CD4-positive, alpha-beta T cell (primary cell): ENCODE data around the gene GCNT2. TPM values are rescaled to one million over a fixed set of nuclear protein-coding genes. Genes with fewer than 3 reads are reported as not detected.

Experiments used
- ATAC-seq: fragments of 200-7000 bp; cut with Tn5 transposase; one replicate; pipeline ENCODE4 v1.10.0; 2022; ENCODE audit warnings: mild to moderate bottlenecking; ENCODE audit not compliant: poor library complexity
- CTCF ChIA-PET: fragments of 350-600 bp; sonication (Branson Sonifier 250); formaldehyde crosslinking; loops from one replicate; lab custom pipeline; 2021; ENCODE audit warnings: antibody characterized with exemption, inconsistent platforms; lab: Charles Lee
- POLR2A ChIA-PET: fragments of 350-600 bp; sonication (Branson Sonifier 250); formaldehyde crosslinking; loops from one replicate; lab custom pipeline; 2021; ENCODE audit warnings: antibody characterized with exemption, inconsistent platforms; lab: Charles Lee
- DNase-seq, 14 experiments: peaks; one replicate each; pipeline ENCODE4 v3.0.0-alpha.2; 2013 to 2020; ENCODE audit warnings: mixed read lengths in 2 of 14
- H3K27ac ChIP-seq, 2 donors: one replicate each; pipeline versions ENCODE4 v1.5.1 to v1.7.0; 2013; ENCODE audit warnings: low read length in 2 of 2, low read depth in 1 of 2, mild to moderate bottlenecking in 1 of 2
- H3K27me3 ChIP-seq, 2 experiments: 1 replicate in 1 of 2; 2 replicates in 1 of 2; pipeline versions ENCODE4 v1.6.1 to v1.7.0; 2013; ENCODE audit warnings: low read length in 2 of 2, control low read depth in 1 of 2, mild to moderate bottlenecking in 1 of 2, moderate library complexity in 1 of 2; ENCODE audit not compliant: insufficient read depth in 2 of 2, control insufficient read depth in 1 of 2
- H3K36me3 ChIP-seq: one replicate; pipeline ENCODE4 v1.6.1; 2013; ENCODE audit warnings: low read length, control low read depth; ENCODE audit not compliant: insufficient read depth
- H3K4me1 ChIP-seq: one replicate; pipeline ENCODE4 v1.6.1; 2013; ENCODE audit warnings: low read length, control low read depth; ENCODE audit not compliant: insufficient read depth
- H3K4me3 ChIP-seq: one replicate; pipeline ENCODE4 v1.5.1; 2013; ENCODE audit warnings: mild to moderate bottlenecking, low read length, moderate library complexity
- H3K9me3 ChIP-seq, 2 experiments: 1 replicate in 1 of 2; 2 replicates in 1 of 2; pipeline versions ENCODE4 v1.6.1 to v1.7.0; 2013; ENCODE audit warnings: low read length in 2 of 2, mild to moderate bottlenecking in 2 of 2, control low read depth in 1 of 2, moderate library complexity in 1 of 2; ENCODE audit not compliant: control insufficient read depth in 1 of 2, insufficient read depth in 1 of 2
- H3K27ac Mint-ChIP-seq: one replicate; pipeline ENCODE4 v1.8.0; 2020; ENCODE audit warnings: mixed read lengths
- H3K27me3 Mint-ChIP-seq: one replicate; pipeline ENCODE4 v1.8.0; 2021; ENCODE audit warnings: mixed read lengths
- H3K36me3 Mint-ChIP-seq: one replicate; pipeline ENCODE4 v1.8.0; 2021; ENCODE audit warnings: low read depth, mixed read lengths
- H3K4me1 Mint-ChIP-seq: one replicate; pipeline ENCODE4 v1.8.0; 2021; ENCODE audit warnings: low read depth, mixed read lengths
- H3K4me3 Mint-ChIP-seq: one replicate; pipeline ENCODE4 v1.8.0; 2020; ENCODE audit warnings: mild to moderate bottlenecking, mixed read lengths
- H3K9me3 Mint-ChIP-seq: one replicate; pipeline ENCODE4 v1.8.0; 2020; ENCODE audit warnings: mixed read lengths
- intact Hi-C, 2 experiments: fragments of 100-400 bp; cut with DNase I in 1 of 2; cut with micrococcal nuclease in 1 of 2; formaldehyde crosslinking; loops; one replicate each; pipeline versions ENCODE4 v1.15.1 to v1.9.0; 2023 to 2025; cut with DNase I, micrococcal nuclease
- total RNA-seq, 174 experiments: library from RNA in 2 of 174; stranded (reverse) in 2 of 174; gene quantifications; one replicate each; pipeline ENCODE4 v1.2.3 and lab custom pipeline; 2021 to 2026
- TF ChIP-seq, protein P1 (sequence below): fragments of 200-600 bp; IDR thresholded peaks from one replicate; pipeline ENCODE4 v1.8.0; 2022; ENCODE audit warnings: antibody characterized with exemption, mild to moderate bottlenecking

Gene GCNT2
- total RNA-seq, 2 experiments from 2014 or later, result 1.5 to 1.8 TPM

DNA sequence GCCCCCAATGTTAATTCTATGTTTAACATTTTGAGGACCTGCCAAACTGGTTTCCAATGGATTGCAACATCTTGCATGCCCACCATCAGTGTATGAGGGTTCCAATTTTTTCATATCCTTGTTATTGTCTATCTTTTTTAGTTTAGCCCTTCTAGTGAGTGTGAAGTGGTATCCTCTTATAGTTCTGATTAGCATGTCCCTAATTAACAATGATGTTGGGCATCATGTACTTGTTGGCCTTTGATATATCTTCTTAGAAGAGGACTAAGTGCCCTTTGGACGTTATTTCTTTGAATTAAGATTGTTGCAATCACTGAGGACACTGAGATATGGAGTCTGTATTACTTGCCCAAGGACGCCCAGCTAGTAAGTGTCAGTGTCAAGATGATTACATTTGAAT, 22.3 kb downstream of the GCNT2 start:
- Mint-ChIP-seq H3K27ac (no peak overlapping the region), H3K9me3 (peaks cover 6% of the 10 kb centered on the region), H3K4me3 (no peak overlapping the region), H3K36me3 (peaks cover 27% of the 10 kb centered on the region), H3K4me1 (no peaks in the 10 kb centered on the region), H3K27me3 (no peaks in the 10 kb centered on the region)
- TF ChIP-seq, protein P1, sequence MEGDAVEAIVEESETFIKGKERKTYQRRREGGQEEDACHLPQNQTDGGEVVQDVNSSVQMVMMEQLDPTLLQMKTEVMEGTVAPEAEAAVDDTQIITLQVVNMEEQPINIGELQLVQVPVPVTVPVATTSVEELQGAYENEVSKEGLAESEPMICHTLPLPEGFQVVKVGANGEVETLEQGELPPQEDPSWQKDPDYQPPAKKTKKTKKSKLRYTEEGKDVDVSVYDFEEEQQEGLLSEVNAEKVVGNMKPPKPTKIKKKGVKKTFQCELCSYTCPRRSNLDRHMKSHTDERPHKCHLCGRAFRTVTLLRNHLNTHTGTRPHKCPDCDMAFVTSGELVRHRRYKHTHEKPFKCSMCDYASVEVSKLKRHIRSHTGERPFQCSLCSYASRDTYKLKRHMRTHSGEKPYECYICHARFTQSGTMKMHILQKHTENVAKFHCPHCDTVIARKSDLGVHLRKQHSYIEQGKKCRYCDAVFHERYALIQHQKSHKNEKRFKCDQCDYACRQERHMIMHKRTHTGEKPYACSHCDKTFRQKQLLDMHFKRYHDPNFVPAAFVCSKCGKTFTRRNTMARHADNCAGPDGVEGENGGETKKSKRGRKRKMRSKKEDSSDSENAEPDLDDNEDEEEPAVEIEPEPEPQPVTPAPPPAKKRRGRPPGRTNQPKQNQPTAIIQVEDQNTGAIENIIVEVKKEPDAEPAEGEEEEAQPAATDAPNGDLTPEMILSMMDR, result no peak
- no peak overlapping the region for H3K27ac ChIP-seq
- POLR2A ChIA-PET, result no interaction called here
- no peaks in the 10 kb centered on the region for H3K9me3 ChIP-seq
- H3K36me3 ChIP-seq, result no peaks in the 10 kb centered on the region
- H3K27me3 ChIP-seq, result no peaks in the 10 kb centered on the region
- intact Hi-C loops, result no loop called here
- DNase-seq, result no peak
- CTCF ChIA-PET, result no interaction called here
- H3K4me3 ChIP-seq, result no peak overlapping the region
- no peaks in the 10 kb centered on the region for H3K4me1 ChIP-seq
- ATAC-seq, result no peak

DNA sequence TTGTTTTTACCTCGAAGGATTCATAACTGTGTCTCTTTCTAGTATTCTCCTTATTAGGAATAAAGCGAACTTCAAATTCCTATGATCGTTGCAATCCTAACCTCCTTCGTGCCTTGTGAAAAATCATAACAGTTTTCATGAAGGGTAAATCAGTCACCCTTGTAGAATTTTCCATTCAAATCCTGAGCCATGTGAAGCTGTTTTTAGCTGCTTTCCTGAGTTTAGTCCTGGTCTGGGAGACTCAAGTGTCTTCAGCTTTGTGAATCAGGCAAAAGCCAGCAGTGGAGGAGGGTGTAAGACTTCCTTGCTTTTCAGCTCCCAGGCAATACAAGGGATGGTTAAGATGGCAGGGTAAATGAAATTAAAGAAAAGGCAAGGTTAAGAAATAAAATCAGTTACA, 24.3 kb downstream of the GCNT2 start:
- ATAC-seq, result no peak
- CTCF ChIA-PET, result no interaction called here
- no peaks in the 10 kb centered on the region for H3K4me1 Mint-ChIP-seq

GRCh38 chr6:10547809-10548208, 26.7 kb downstream of the GCNT2 start:
- no peaks in the 10 kb centered on the region for H3K27me3 ChIP-seq
- H3K4me1 ChIP-seq, result no peaks in the 10 kb centered on the region
- intact Hi-C loops, result no loop called here
- ChIA-PET POLR2A (no interaction called here), CTCF (no interaction called here)
- no peaks in the 10 kb centered on the region for H3K9me3 ChIP-seq
- no peak overlapping the region for H3K4me3 ChIP-seq
- H3K36me3 ChIP-seq, result no peaks in the 10 kb centered on the region
- TF ChIP-seq, protein P1, result no peak
- ATAC-seq (no peak), DNase-seq (no peak)
- no peaks in the 10 kb centered on the region for H3K27me3 Mint-ChIP-seq
- H3K4me1 Mint-ChIP-seq, result no peaks in the 10 kb centered on the region
- no peaks in the 10 kb centered on the region for H3K36me3 Mint-ChIP-seq
- no peak overlapping the region for H3K27ac ChIP-seq
- H3K4me3 Mint-ChIP-seq, result no peak overlapping the region
- no peaks in the 10 kb centered on the region for H3K9me3 Mint-ChIP-seq
- no peak overlapping the region for H3K27ac Mint-ChIP-seq

More for the DNA sequence above, 24.3 kb downstream of the GCNT2 start:
- H3K27me3 ChIP-seq, result no peaks in the 10 kb centered on the region
- POLR2A ChIA-PET, result no interaction called here
- Mint-ChIP-seq H3K36me3 (peaks cover 15% of the 10 kb centered on the region), H3K27me3 (no peaks in the 10 kb centered on the region), H3K27ac (no peak overlapping the region), H3K4me3 (no peak overlapping the region), H3K9me3 (peaks cover 6% of the 10 kb centered on the region)
- no peak overlapping the region for H3K27ac ChIP-seq
- DNase-seq, result no peak
- TF ChIP-seq, protein P1, result no peak
- no peak overlapping the region for H3K4me3 ChIP-seq
- intact Hi-C loops, result no loop called here
- no peaks in the 10 kb centered on the region for H3K9me3 ChIP-seq
- no peaks in the 10 kb centered on the region for H3K36me3 ChIP-seq
- no peaks in the 10 kb centered on the region for H3K4me1 ChIP-seq
